Vagina (tissue), 2 donors: ENCODE results near the gene SULT2B1.

Source experiments
- POLR2A ChIP-seq, 2 donors: fragments of 450-650 bp; IDR thresholded peaks; one replicate each; pipeline ENCODE4 v1.6.1; 2017; ENCODE audit warnings: antibody characterized with exemption in 2 of 2, mild to moderate bottlenecking in 2 of 2, moderate library complexity in 2 of 2
- TF ChIP-seq, protein P1 (sequence below), 3 experiments: fragments of 450-650 bp in 2 of 3; fragments of 200-600 bp in 1 of 3; sonication (generic) in 1 of 3; IDR thresholded peaks; one replicate each; pipeline ENCODE4 v1.5.1; 2017 to 2019; ENCODE audit warnings: antibody characterized with exemption in 3 of 3, mild to moderate bottlenecking in 2 of 3, moderate library complexity in 2 of 3

DNA sequence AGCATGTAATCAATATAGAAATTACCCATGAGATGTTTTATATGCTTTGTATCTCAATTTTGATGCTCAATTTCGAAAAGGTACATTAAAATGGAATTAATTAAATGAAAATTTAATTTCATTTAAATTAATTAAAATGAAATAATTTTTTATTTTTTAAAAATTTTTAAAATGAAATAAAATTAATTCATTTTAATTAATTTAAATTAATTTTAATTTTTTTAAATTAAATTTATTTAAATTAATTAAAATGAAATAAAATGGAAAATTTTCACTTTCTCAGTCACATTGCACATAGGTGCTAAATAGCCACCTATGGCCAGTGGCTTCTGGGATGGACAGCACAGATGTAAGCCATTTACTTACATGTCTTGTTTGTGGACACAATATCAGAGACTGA is 4.2 kb upstream of the SULT2B1 start:
- TF ChIP-seq, protein P1, sequence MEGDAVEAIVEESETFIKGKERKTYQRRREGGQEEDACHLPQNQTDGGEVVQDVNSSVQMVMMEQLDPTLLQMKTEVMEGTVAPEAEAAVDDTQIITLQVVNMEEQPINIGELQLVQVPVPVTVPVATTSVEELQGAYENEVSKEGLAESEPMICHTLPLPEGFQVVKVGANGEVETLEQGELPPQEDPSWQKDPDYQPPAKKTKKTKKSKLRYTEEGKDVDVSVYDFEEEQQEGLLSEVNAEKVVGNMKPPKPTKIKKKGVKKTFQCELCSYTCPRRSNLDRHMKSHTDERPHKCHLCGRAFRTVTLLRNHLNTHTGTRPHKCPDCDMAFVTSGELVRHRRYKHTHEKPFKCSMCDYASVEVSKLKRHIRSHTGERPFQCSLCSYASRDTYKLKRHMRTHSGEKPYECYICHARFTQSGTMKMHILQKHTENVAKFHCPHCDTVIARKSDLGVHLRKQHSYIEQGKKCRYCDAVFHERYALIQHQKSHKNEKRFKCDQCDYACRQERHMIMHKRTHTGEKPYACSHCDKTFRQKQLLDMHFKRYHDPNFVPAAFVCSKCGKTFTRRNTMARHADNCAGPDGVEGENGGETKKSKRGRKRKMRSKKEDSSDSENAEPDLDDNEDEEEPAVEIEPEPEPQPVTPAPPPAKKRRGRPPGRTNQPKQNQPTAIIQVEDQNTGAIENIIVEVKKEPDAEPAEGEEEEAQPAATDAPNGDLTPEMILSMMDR (IDR thresholded peaks at IDR 0.05), result no peak
- no peak for TF ChIP-seq POLR2A (IDR thresholded peaks at IDR 0.05)
